HG03045 (cell line): ENCODE results near the gene CELF4.

ENCODE experiments used
- ATAC-seq: cut with Tn5 transposase; IDR thresholded peaks from one replicate; pipeline ENCODE4 v1.9.1; 2021; ENCODE audit warnings: mild to moderate bottlenecking, moderate library complexity; ENCODE audit not compliant: unreplicated experiment

The CELF4 gene

DNA sequence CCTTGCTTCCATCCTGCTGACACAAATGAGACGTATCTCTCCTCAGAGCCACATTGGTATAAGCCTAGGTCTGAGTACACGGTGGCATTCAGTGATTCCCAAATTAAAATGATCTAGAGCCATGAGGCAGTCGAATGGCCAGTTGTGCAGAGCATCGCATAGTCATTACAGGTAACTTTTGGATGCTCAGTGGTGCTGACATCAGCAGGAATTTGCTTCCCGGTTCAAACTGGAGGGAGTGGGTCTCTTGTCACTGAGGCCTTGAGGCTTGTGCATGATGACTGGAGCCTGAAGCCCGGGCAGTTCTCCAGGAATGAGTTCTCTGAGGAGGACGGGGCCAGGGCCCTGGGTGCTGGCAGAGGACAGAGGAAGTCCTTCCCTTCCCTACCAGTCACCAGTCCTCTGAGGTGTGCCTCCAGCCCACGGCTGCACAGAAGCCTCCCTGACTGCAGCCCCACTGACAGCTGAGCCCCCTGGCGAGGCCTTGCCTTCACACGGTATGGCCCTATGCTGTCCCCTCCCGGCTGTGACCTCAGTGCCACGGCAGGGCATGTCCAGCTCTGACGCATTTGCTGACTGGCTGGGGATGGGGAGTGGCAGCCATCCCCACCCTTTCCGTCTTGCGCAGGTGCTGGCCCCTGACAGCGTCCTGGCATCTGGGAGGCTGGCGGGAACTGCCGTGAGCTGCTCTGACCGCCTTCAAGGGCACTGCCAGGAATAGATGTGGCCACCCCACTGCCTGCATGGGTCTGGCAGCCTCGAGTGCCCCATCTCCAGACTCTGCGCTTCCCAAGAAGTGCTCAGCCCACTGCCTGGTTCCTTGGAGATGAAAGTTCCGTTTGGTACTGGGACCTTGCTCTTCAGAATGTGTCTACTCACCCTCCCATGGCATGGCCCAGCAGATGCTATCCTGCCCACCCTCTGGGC lies 117.4 kb downstream of the CELF4 start:
- ATAC-seq = no peak

DNA sequence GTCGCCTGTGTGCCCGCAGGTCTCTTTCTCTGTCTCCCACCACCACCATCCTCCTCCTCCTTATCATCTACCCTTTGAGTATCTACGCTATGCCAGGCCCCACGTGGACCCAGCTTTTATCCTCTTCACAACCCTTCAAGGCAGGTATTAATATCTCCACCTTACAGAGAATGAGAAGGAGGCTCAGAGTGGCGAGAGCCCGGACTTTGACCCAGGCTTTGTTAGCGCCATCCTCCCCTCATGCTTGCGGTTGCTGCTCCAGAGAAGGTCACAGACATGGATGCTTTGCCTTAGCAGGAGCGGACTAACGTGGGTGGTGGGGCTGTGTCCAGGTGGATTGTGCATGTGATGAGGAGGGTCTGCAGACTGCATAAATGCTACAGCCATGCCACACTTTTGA lies 119.8 kb downstream of the CELF4 start:
- ATAC-seq = no peak

DNA sequence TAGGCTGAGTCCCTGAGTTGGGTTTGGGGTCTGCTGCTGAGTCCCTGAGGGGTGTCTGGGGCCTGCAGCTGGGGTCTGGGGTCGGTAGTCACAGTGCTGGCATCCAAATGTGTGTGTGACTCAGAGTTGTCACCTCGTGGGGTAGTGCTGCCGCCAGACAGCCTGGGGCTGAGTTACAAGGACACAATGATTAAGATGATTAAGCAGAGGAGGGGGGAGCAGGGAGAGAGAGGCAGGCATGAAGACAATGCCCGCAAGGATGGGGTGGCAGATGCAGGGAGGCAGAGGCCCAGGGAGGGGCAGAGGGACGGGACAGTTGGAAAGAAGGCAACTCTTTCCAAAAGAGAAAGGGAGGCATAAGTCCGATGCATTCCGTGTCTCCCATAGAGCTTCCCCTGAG lies 120.2 kb downstream of the CELF4 start:
- no peak for ATAC-seq

DNA sequence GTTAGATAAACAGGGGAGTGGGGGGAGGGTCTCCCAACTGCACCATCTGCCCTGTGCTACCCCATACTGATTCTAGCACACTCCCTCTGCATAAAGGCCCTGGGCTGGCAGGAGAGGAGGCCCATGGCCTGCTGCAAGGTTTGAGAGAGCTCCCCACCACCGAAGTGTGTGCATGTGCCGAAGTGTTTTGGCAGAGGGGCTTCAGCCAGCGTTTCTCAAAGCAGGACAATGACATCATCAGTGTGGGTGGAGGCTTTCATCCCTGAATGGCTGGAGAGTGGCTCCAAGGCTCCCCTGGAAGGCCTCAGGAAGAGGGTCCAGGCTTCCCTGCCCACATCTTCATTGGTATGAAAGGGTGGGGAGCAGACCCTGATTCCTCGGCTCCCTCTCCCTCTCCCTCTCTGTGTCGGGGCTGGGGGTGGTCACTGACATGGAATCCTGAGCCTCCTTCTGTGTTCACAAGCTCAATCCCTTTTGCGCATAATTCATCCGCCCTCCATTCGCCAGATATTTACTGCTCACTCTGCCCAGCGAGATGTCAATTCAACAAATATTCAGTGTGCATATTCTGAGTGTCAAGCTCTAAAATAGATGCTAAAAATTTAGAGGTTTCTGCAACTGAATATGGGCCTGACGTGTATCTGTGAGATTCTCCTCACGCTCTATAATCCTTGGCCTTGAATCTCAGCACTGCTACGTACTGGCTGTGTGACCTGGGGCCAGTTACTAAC lies 122.1 kb downstream of the CELF4 start:
- ATAC-seq = no peak

DNA sequence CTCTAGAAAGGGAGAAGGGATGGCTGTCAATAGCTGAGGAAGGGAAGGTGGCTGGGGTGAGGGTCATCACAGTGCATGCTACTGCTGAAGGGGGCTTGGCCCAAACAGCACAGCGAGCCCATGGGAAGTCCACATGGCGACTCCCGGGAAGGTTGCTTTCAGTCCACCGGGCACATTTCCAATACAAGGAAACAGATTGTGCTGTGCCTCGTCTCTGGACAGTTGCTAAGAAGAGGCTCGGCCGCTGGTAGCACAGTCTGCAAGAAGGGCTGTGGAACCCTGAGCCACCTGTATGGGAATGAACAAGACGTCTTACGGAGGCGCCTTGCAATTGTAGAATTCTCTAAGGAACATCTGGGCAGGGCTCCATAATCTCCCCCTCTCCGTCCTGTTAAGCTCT lies 123.1 kb downstream of the CELF4 start:
- no peak for ATAC-seq

DNA sequence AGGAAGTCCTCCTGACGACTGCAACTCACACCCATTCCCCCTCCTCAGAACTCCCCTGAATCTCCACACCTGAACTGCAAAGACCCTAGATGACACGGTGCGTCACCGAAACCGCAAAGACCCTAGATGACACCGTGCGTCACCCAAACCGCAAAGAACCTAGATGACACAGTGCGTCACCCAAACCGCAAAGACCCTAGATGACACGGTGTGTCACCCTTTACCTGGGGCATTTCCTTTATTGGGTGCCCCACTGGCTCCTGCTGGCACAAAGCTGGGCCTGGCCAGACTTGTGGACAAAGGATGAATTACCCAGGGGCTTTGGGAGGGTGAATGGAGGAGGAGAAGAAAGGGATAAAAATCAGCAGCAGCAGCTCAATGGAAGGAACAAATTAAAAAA lies 123.8 kb downstream of the CELF4 start:
- ATAC-seq = no peak

DNA sequence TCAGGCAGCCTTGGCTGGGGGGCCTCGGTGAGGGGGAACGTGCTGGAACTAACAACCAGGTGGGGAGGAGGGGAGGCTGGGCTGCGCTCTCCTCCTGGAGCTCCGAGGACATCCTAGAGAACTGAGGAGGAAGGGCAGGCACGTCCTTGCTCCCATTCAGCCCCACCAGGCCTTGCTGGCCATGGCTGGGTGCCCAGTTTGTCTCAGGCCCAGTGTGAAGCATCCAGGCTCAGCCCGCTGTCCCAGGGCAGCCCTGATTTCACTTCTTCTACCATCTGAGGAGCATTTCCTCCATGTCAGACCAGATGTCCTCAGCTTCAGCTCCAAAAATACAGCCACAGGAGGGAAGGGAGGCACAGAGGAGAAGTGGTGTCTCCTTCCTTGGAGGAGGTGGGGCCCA lies 125.4 kb downstream of the CELF4 start:
- ATAC-seq = no peak

DNA sequence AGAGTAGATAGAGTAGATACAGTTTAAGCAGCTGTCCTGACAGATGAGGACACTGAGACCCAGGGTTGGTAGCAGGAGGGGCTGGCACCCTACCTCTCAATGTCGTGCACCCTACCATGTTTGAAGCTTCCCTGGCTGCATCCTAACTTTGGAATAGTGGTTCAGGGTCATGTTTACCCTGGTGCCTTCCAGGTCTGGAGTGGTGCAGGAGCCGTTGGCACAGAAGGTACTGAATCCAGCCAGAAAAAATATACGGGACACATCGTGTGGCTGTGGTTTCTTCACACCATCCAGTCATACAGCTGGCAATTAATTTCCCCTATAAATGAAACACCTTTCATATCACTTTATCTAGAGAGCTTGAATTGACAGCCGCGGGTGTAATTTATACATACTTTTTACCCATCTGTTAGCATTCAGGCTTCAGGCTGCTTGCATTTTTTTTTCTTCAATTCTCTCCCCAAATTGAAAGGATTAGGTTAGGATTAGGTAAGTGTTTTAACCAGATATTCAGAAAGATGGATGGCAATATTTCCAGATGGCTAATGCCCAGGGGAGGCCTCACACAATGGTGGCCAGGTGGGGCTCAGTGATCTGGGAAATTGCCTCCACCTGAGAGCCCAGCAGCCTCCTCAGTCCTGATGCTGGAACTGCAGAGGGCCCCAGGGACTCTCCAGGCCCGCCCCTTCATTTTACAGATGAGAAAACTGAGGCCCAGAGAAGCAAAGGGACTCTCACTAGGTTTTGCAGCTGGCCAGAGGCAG lies 127.0 kb downstream of the CELF4 start:
- ATAC-seq = no peak

DNA sequence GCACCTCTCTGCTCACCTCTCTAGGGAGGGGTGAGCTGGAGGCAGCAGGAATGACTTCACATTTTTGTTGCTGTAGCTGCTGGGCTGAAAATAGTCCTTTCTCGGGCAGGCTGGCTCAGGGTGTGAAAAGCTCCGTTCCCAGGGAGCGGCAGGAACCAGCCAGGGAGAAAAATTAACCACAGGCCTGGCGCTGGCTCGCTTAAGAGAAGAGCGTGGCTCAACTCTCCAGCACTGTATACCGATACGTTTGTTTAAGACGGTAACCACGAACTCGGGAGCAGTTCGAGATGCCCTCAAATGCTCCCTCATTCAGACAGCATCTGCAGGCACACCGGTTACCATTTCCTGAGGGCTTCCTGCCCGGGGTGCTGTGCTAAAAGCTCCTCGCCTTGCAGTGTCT lies 129.6 kb downstream of the CELF4 start:
- no peak for ATAC-seq

DNA sequence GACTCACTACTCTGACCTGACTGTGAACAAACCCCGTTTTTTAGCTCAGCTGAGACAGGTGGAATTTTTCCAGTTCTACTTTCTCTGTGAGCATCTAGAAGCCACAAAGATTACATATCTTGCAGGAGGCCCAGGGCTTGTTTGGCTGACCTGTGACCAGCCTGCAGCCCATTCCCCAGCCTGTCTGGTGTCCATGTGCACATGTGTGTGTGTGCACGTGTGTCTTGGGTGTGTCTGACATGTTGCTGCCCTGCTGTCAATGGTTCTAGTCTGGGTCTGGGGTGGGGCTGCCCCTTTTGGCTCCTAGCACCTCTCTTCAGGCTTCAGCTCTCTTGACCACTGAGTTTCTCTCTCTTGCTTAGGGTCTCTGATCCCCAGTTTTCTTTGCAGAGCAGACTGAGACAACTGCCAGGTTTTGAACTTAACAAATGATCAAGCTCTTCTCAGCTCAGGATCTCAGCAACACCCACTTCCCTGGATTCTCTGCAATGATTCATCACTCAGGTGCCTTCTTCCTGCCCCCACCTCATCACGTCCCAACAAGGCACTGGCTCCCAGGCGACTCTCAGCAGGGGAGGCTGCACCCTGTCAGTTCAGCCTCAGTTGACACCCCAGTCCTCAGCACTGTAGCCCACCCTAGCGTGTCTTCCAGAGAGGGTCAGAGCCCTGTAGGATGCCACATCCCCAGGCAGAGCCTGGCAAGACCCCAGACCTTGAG lies 130.3 kb downstream of the CELF4 start:
- no peak for ATAC-seq

DNA sequence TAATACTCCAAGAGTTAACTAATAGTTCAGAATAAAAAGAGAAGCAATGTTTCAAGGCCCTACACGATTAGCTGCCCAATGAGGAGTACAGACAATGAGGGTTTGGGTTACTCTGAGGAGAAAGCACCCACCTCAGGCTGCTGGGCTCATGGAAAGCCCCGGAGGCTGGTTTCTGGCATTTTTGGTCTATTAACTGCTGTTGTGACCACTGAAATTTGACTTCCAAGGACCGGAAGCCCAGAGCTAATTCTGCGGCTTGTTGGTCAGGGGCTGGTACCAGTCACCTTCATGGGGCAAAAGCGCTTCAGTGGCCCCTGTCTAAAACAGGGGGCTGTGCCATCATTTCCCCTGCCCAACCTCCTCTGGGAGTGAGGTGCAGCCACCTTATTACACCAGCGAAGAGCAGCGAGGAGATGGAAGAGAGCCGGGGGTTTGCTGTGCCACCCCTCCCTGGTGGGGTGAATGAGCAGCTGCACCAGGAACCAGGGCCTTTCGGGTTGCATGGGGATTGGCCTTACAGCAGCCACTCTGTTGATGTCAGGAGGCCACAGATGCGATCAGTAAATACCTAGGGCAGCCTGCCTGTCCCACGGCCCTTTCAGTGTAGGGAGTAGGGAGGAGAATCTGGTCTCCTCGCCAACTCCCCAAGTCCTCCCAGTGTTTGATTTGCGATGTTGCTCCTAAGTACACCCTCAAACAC lies 131.3 kb downstream of the CELF4 start:
- ATAC-seq = no peak

DNA sequence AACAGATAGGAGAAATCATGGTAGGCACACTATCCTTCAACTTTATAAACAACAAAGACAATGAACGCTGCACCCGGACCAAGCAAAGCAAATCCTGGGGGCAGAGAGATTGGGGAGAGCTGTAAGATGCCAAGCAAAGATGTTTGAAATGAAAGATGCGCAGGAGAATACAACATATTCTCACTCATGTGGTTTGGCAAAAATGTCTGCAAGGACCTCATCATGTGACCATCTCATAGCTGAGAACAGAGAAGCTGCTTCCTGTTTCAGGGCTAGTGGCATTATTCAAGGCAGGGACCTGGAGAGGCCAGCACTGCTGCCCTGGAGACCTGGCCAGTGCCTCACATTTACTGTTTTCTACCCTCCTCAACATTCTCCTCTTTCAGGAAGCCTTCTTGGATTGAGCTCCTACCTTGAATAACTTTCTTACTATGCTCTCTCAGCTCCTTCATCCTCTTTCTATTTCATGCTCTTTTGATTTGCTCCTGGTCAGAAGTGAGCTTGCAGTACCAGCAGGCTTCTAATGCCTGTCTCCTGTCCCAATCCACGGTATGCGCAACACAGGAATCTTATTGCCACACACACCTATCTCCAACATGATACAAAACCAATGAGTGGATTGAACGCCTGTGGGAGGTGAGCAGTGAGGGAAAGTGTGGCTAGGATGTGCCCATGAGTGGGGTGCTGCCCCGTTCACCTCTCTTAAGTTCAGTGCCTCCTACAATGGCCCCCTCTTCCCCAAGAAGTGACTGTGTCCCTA lies 133.0 kb downstream of the CELF4 start:
- ATAC-seq = no peak

DNA sequence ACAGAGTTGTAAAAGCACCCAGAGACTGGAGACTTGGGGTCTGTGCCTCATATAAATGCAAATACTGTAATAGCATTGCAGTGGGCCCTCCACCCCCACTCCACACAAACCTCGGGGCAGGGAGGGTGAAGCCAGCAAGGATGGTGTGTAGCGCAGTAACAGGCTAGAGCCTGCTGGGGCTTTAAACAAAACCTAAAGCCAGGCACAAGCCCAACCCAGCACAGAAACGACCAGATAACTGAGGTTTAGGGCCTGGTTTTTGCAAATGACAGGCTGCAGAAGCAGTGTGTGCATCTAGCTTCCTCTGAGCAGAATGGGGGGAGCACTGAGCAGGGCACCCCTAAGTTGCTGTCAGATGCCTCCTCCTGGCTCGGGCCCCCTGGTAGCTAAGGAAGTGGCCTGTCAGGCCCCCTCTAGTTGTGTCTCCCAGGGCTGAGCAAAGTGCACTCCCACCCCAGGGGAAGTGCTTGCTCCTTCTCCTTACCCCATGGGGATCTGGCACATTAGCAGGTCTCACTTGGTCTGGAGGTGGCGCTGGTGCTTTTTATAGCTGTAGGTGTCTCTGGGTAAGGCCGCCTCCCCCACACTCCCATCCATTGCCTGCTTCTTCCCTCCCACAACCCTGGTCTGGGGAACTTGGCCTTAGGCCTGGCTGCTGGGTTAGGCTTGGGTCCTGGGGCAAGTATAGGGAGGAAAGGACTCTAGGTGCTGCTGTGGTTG lies 135.1 kb downstream of the CELF4 start:
- ATAC-seq = no peak

DNA sequence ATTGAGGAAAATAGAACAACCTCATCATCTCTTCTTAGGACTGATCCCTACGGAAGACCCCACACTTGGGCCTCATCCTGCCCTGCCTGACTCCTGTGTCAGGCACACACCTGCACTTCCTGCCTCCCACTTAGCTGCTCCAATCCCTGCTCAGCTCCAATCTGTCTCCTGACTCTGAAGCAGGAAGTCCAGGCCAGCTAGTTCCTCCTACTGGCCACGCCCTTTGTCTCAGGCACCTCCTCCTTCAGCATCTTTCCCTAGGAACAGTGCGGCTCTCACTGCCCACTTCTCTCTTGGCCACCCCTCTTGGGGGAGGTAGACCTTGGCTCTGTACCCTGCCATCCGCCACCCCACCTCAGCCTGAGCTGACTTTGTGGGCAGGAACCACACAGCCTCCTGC lies 135.8 kb downstream of the CELF4 start:
- ATAC-seq = no peak

DNA sequence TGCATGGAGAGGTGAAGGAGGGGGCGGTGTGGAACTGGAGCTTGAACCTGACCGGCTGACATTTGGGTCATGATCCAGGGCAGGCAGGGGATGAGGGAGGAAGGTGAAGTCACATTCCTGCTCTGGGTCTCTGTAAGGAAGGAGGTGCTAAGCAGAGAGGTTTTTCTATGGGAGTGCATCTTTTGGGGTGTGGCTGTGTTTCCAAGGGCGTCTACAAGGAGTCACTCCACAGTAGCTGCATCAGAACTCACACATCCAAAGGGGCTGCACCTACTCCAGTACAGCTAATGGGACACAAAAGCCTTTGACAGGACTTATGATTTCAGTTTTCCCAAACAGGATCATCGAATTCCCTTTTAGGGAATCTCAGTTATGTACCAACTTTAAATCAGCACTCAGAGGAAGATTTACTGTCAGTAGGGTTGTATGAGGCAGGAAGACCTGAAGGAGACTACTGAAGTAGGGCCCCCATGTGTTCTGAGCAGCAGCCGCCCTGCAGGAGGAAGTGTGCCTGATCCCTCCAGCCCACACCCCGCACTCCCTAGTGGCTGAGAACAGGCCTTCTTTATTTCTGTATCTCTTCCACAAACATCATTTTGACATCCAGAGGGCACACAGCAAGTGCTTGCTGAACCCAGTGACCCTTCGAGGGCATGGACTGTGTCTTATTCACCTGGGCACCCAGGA lies 137.2 kb downstream of the CELF4 start:
- no peak for ATAC-seq

DNA sequence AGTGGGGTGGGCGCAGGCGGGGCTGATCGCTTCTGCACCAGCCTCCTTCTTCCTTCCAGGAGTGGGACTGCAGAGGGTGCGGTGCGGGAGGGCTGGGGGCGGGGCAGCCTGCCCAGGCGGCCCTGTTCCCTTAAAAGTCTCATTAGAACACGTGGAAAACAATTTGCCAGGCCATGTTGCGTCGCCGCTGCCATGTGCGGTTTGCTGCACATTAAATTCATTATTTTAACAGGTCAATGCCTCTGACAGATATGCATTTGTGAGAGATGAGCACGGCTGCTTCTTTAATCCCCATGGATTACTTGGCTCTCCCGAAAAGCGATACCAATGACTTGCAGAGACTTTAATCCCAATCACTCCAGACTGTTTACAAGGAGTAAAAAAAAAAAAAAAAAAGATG lies 139.0 kb downstream of the CELF4 start:
- ATAC-seq = no peak

DNA sequence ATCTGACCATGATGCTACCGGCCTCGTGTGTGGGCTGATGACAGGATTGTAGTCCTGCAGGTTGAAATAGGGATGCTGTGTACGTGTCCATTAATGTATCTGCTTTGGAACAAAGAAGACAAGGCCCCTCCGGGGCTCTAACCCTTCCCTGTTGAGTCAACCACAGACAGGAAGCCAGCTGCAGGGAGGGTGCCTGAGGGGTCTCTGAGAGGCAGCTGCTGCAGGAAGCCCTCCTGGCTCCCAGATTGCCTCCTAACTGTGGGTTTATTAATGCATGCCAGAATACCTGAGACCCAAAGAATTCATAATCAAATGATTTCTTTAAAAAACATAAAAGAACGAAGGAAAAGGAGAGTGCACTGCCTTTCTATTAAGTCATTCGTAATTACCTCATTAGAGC lies 140.4 kb downstream of the CELF4 start:
- ATAC-seq = no peak

DNA sequence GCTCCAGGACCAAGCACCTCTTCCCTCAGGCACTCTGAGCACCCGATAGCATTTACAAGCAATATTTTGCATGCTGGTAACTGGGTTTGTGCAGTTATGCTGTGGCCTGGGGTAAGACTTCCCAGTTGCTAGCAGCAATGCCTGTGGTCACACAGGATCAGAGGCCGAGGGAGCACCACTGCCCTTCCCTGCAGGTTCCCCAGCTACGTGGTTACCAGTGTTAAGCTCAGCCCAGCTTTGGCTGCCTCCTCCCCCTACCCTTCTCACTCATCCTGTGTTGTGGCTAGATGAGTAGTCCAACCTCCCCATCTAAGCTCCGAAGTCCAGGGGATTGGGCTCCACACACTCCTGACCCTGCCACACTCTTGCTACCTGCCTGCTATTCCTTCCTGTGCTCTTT lies 141.1 kb downstream of the CELF4 start:
- no peak for ATAC-seq
